HCT116 (cell line): Measurements from ENCODE around the gene UGDH. TPM values are rescaled to one million over a fixed set of nuclear protein-coding genes. Genes with fewer than 3 reads are reported as not detected.

Source experiments
- ATAC-seq: fragments of 200-7000 bp; cut with Tn5 transposase; 2 replicates; pipeline ENCODE4 v1.9.1; 2020; ENCODE audit warnings: mild to moderate bottlenecking, moderate library complexity
- BruUV-seq: library from RNA; stranded (reverse); fragments of 400-500 nt; replicated peaks from 2 replicates; lab custom pipeline; 2021; lab: Mats Ljungman, UMichigan
- CTCF ChIA-PET: fragments of 300-600 bp; sonication (Branson Sonifier 250); formaldehyde crosslinking; loops from one replicate; lab custom pipeline; 2021; ENCODE audit warnings: antibody characterized with exemption; lab: Charles Lee
- POLR2A ChIA-PET: fragments of 300-600, 350-600 bp; sonication (Branson Sonifier 250); formaldehyde crosslinking; loops from one replicate; lab custom pipeline; 2021; ENCODE audit warnings: antibody characterized with exemption; lab: Charles Lee
- RAD21 ChIA-PET, 2 experiments: fragments of 300-600 bp; sonication (Branson Sonifier 250); formaldehyde crosslinking; loops; one replicate each; lab custom pipeline; 2023; ENCODE audit warnings: low total read pairs in 2 of 2; ENCODE audit not compliant: uncharacterized antibody in 2 of 2, unreplicated experiment in 2 of 2, low non-redundant PET in 1 of 2; lab: Charles Lee
- DNase-seq: peaks from one replicate; pipeline ENCODE4 v3.0.0-alpha.2; 2010; ENCODE audit warnings: low read depth, low spot score
- H2AFZ ChIP-seq: fragments of 200-600 bp; shearing (Covaris generic), sonication (generic); 2 replicates; pipeline ENCODE4 v1.6.1; 2017; ENCODE audit warnings: low read depth, mixed run types, mixed read lengths, antibody characterized with exemption, low read length; ENCODE audit not compliant: poor library complexity, severe bottlenecking
- H3K27ac ChIP-seq: 2 replicates; pipeline ENCODE4 v1.5.1; 2012; ENCODE audit warnings: low read depth, low read length
- H3K27me3 ChIP-seq: fragments of 200-600 bp; sonication (generic); 2 replicates; pipeline ENCODE4 v1.6.1; 2016; ENCODE audit warnings: mixed run types, low read length, mixed read lengths; ENCODE audit not compliant: insufficient read depth
- H3K36me3 ChIP-seq, 2 experiments: fragments of 200-500 bp in 1 of 2; fragments of 200-600 bp in 1 of 2; sonication (Bioruptor generic) in 1 of 2; sonication (generic) in 1 of 2; 2 replicates each; pipeline versions ENCODE4 v1.5.1 to v1.6.1; 2014 to 2016; ENCODE audit warnings: low read length in 2 of 2, inconsistent platforms in 1 of 2, mixed read lengths in 1 of 2, mixed run types in 1 of 2; ENCODE audit not compliant: insufficient read depth in 2 of 2, control insufficient read depth in 1 of 2
- H3K4me1 ChIP-seq, 2 experiments: fragments of 200-600 bp in 1 of 2; sonication (generic) in 1 of 2; 2 replicates each; pipeline versions ENCODE4 v1.5.1 to v1.6.1; 2012 to 2017; ENCODE audit warnings: low read length in 2 of 2, inconsistent platforms in 1 of 2, mild to moderate bottlenecking in 1 of 2, mixed read lengths in 1 of 2, mixed run types in 1 of 2, moderate library complexity in 1 of 2; ENCODE audit not compliant: insufficient read depth in 2 of 2, control insufficient read depth in 1 of 2
- H3K4me2 ChIP-seq: fragments of 200-600 bp; sonication (generic); 2 replicates; pipeline ENCODE4 v1.6.1; 2017; ENCODE audit warnings: mixed run types, low read length, mixed read lengths
- H3K4me3 ChIP-seq, 2 experiments: fragments of 200-600 bp in 1 of 2; sonication (generic) in 1 of 2; replicated peaks in 1 of 2; 2 replicates each; pipeline ENCODE4 v1.5.1; 2011 to 2016; ENCODE audit warnings: low read length in 2 of 2, control low read depth in 1 of 2, low read depth in 1 of 2, mild to moderate bottlenecking in 1 of 2, mixed read lengths in 1 of 2, mixed run types in 1 of 2
- H3K79me2 ChIP-seq: fragments of 200-600 bp; sonication (generic); 2 replicates; pipeline ENCODE4 v1.6.1; 2017; ENCODE audit warnings: mild to moderate bottlenecking, mixed run types, low read length, moderate library complexity, mixed read lengths; ENCODE audit not compliant: insufficient read depth
- H3K9ac ChIP-seq: fragments of 200-600 bp; sonication (generic); 2 replicates; pipeline ENCODE4 v1.6.1; 2016; ENCODE audit warnings: low read length, mixed read lengths
- H3K9me2 ChIP-seq: fragments of 200-600 bp; sonication (generic), shearing (Covaris generic); 2 replicates; pipeline ENCODE4 v1.6.1; 2017; ENCODE audit warnings: mixed run types, mild to moderate bottlenecking, moderate library complexity; ENCODE audit not compliant: insufficient read depth
- H3K9me3 ChIP-seq, 2 experiments: fragments of 200-500 bp in 1 of 2; fragments of 200-600 bp in 1 of 2; sonication (Bioruptor generic) in 1 of 2; sonication (generic) in 1 of 2; 2 replicates each; pipeline ENCODE4 v1.6.1; 2014 to 2017; ENCODE audit warnings: low read length in 2 of 2, mixed read lengths in 2 of 2, inconsistent platforms in 1 of 2, low read depth in 1 of 2, mild to moderate bottlenecking in 1 of 2, mixed run types in 1 of 2, moderate library complexity in 1 of 2; ENCODE audit not compliant: control insufficient read depth in 1 of 2, insufficient read depth in 1 of 2
- H4K20me1 ChIP-seq: fragments of 200-600 bp; sonication (generic), shearing (Covaris generic); 2 replicates; pipeline ENCODE4 v1.6.1; 2017; ENCODE audit warnings: mixed run types, mild to moderate bottlenecking, moderate library complexity; ENCODE audit not compliant: insufficient read depth
- CBX3 ChIP-seq: IDR thresholded peaks from 2 replicates; pipeline ENCODE4 v1.6.1; 2012; ENCODE audit warnings: low read depth
- MAX ChIP-seq: IDR thresholded peaks from 2 replicates; pipeline ENCODE4 v1.6.1; 2012
- TCF7L2 ChIP-seq: IDR thresholded peaks from 2 replicates; pipeline ENCODE4 v1.7.0; 2011; ENCODE audit warnings: borderline replicate concordance, inconsistent platforms; ENCODE audit not compliant: insufficient read depth, insufficient read length; ENCODE audit errors: extremely low read depth
- ZBTB33 ChIP-seq: IDR thresholded peaks from 2 replicates; pipeline ENCODE4 v1.6.1; 2011; ENCODE audit warnings: mild to moderate bottlenecking, low read length, moderate library complexity; ENCODE audit not compliant: insufficient replicate concordance; ENCODE audit errors: extremely low read depth
- ZFX ChIP-seq: fragments of 450-650 bp; IDR thresholded peaks from 2 replicates; pipeline ENCODE4 v1.6.1; 2017
- intact Hi-C: fragments of 100-400 bp; cut with micrococcal nuclease; formaldehyde crosslinking; loops from 2 replicates; pipeline ENCODE4 v1.10.0; 2022
- total RNA-seq: library from RNA; stranded (reverse); gene quantifications from one replicate; pipeline ENCODE4 v1.2.1, GENCODE V29; 2021; ENCODE audit not compliant: unreplicated experiment

Gene UGDH
- total RNA-seq, 1 experiment from 2014 or later: 67.9 TPM

GRCh38 chr4:39526765-39527295 is 409 bp downstream of the UGDH start:
- no peak for DNase-seq
- H3K4me2 ChIP-seq: peak overlapping the region; percentile 73
- peak overlapping the region; percentile 91 for H3K27ac ChIP-seq
- H3K4me1 ChIP-seq: peaks cover 7 to 27% of the 10 kb centered on the region in 2 experiments; a peak in 3 of 4 replicates
- ChIA-PET RAD21 (interaction anchor here in 1 of 2 experiments (1.0 kb wide), 1 partner anchor 112 kb away, joined by 3 read pairs; the partner anchor contains the start of gene SMIM14), CTCF (interaction anchor here (0.9 kb wide), 2 partner anchors 29 to 58 kb away, joined by 4 read pairs; no protein-coding TSS in a partner anchor), POLR2A (interaction anchor here (0.6 to 1.3 kb wide), 18 partner anchors 9 to 639 kb away, joined by 3 to 12 read pairs (median 4); partner anchors contain the start of genes LIAS, RPL9, SMIM14 and UBE2K)
- H3K27me3 ChIP-seq: no peaks in the 10 kb centered on the region
- TF ChIP-seq ZFX: no peak
- no peak for TF ChIP-seq TCF7L2
- TF ChIP-seq ZBTB33: no peak
- no peak for TF ChIP-seq CBX3
- no peak for TF ChIP-seq MAX
- H3K9ac ChIP-seq: peak overlapping the region; percentile 84
- H4K20me1 ChIP-seq: no peaks in the 10 kb centered on the region
- peaks cover 2 to 8% of the 10 kb centered on the region in 2 experiments; a peak in 2 of 4 replicates for H3K9me3 ChIP-seq
- no peaks in the 10 kb centered on the region for H3K9me2 ChIP-seq
- no peak overlapping the region for H2AFZ ChIP-seq
- BruUV-seq: TSS peak; percentile 76
- peak overlapping the region; percentile 91 to 93 for H3K4me3 ChIP-seq
- ATAC-seq: no peak
- intact Hi-C loops: loop anchor here (2.0 kb wide), 2 partner anchors 112 to 450 kb away; partner anchors contain the start of genes PDS5A and SMIM14
- H3K79me2 ChIP-seq: peaks cover 54% of the 10 kb centered on the region
- 0 out of 4 replicates have a peak, but pooled peaks cover 0 to 4% of the 10 kb centered on the region in 2 experiments for H3K36me3 ChIP-seq
